Stomach (tissue), 9 donors: Measurements from ENCODE around the gene CCNF. TPM values are rescaled to one million over a fixed set of nuclear protein-coding genes. Genes with fewer than 3 reads are reported as not detected.

Experiments used
- DNase-seq, 2 donors: peaks; one replicate each; pipeline versions ENCODE4 v3.0.0 to v3.0.0-alpha.2; 2013 to 2019
- H3K27ac ChIP-seq, 5 donors: fragments of 200-600 bp in 4 of 5; sonication (generic) in 4 of 5; one replicate each; pipeline ENCODE4 v1.5.1; 2013 to 2019; ENCODE audit warnings: mild to moderate bottlenecking in 1 of 5, moderate library complexity in 1 of 5
- H3K27me3 ChIP-seq, 3 donors: fragments of 200-600 bp; sonication (generic); one replicate each; pipeline ENCODE4 v1.5.1; 2017 to 2019; ENCODE audit warnings: mixed run types in 1 of 3
- H3K36me3 ChIP-seq, 4 donors: fragments of 200-600 bp; sonication (generic); 1 replicate in 3 of 4; 2 replicates in 1 of 4; pipeline ENCODE4 v1.5.1; 2016 to 2019
- H3K4me1 ChIP-seq, 4 donors: fragments of 200-600 bp; sonication (generic); one replicate each; pipeline ENCODE4 v1.5.1; 2016 to 2019
- H3K4me3 ChIP-seq, 4 donors: fragments of 200-600 bp; sonication (generic) in 3 of 4; one replicate each; pipeline ENCODE4 v1.5.1; 2016 to 2019; ENCODE audit warnings: mild to moderate bottlenecking in 1 of 4
- H3K9me3 ChIP-seq, 4 donors: fragments of 200-600 bp; sonication (generic); one replicate each; pipeline ENCODE4 v1.5.1; 2016 to 2019
- CTCF ChIP-seq, 7 experiments: fragments of 450-650 bp in 4 of 7; fragments of 200-600 bp in 3 of 7; sonication (generic) in 3 of 7; IDR thresholded peaks; one replicate each; pipeline ENCODE4 v1.5.1; 2016 to 2019; ENCODE audit warnings: antibody characterized with exemption in 7 of 7, control low read depth in 2 of 7, mild to moderate bottlenecking in 1 of 7
- EP300 ChIP-seq: sonication (generic); formaldehyde crosslinking; IDR thresholded peaks from one replicate; pipeline ENCODE4 v1.6.1; 2017; ENCODE audit warnings: antibody characterized with exemption
- POLR2A ChIP-seq, 4 donors: fragments of 450-650 bp; IDR thresholded peaks; one replicate each; pipeline ENCODE4 v1.6.1; 2016; ENCODE audit warnings: antibody characterized with exemption in 4 of 4, control low read depth in 2 of 4, mild to moderate bottlenecking in 1 of 4, moderate library complexity in 1 of 4
- POLR2AphosphoS5 ChIP-seq, 3 donors: sonication (generic); formaldehyde crosslinking; IDR thresholded peaks; one replicate each; pipeline ENCODE4 v1.6.1; 2016; ENCODE audit warnings: antibody characterized with exemption in 3 of 3
- WGBS, 5 donors: extraction: QIAGEN DNeasy Blood & Tissue Kit in 3 of 5; methylation state at CpG; one replicate each; pipeline versions ENCODE4 v1.1.5 to v1.1.7; 2013 to 2018; 5-methylcytosine and 5-hydroxymethylcytosine counted together
- intact Hi-C: fragments of 100-400 bp; cut with DNase I; formaldehyde crosslinking; loops from one replicate; pipeline ENCODE4 v1.15.1; 2023; ENCODE audit warnings: low total_unique reads
- polyA plus RNA-seq, 3 donors: library from polyadenylated mRNA; stranded (reverse); fragments of 200-250 nt; gene quantifications; one replicate each; pipeline ENCODE4 v1.2.3, GENCODE V29; 2013
- total RNA-seq, 5 donors: library from RNA; depleted of rRNA; stranded (reverse); fragments of >200 nt; gene quantifications; one replicate each; pipeline versions ENCODE4 v1.1.0 to v1.2.3, GENCODE V29; 2014 to 2016
- donor health status: healthy with polysubstance abuse.
- donor health status: Bipolar disorder and iron deficiency.
- donor health status: healthy.

The CCNF gene
- total and polyA plus RNA-seq, 8 donors: 0.46 to 7.8 (median 2.9) TPM

- TF ChIP-seq POLR2A (IDR thresholded peaks at IDR 0.05): no peak
- no peak for TF ChIP-seq CTCF (IDR thresholded peaks at IDR 0.05)
- no peak for TF ChIP-seq POLR2AphosphoS5 (IDR thresholded peaks at IDR 0.05)
- TF ChIP-seq EP300: no peak
- no peak overlapping the region for H3K27ac ChIP-seq
- WGBS, 5 donors: 79 to 93% (median 86%) methylated on average over 5 of the region's 5 CpGs
Measured at GRCh38 chr16:2494616-2495015, 65.4 kb downstream of the CCNF start.

GRCh38 chr16:2495041-2495440 is 65.8 kb downstream of the CCNF start:
- intact Hi-C loops: loop anchor here (5.0 to 10.0 kb wide), 2 partner anchors 153 to 300 kb away; partner anchors contain the start of genes ABCA3 and CASKIN1
- H3K27me3 ChIP-seq: no peaks in the 10 kb centered on the region

More at GRCh38 chr16:2494616-2495015, 65.4 kb downstream of the CCNF start:
- Histone ChIP-seq H3K4me3 (no peak overlapping the region), H3K4me1 (peaks cover 3 to 24% (median 15%) of the 10 kb centered on the region in 4 donors), H3K9me3 (no peaks in the 10 kb centered on the region), H3K36me3 (peaks cover 0 to 61% (median 48%) of the 10 kb centered on the region in 4 donors), H3K27me3 (no peaks in the 10 kb centered on the region)
- intact Hi-C loops: loop anchor here (5.0 to 10.0 kb wide), 2 partner anchors 152 to 300 kb away; partner anchors contain the start of genes ABCA3 and CASKIN1
- DNase-seq: no peak

GRCh38 chr16:2496223-2497115 is 67.2 kb downstream of the CCNF start:
- Histone ChIP-seq H3K27ac (no peak overlapping the region), H3K27me3 (no peaks in the 10 kb centered on the region), H3K36me3 (peaks cover 0 to 57% (median 42%) of the 10 kb centered on the region in 4 donors), H3K9me3 (no peaks in the 10 kb centered on the region), H3K4me1 (peaks cover 10 to 32% (median 22%) of the 10 kb centered on the region in 4 donors), H3K4me3 (no peak overlapping the region)
- no peak for DNase-seq
- WGBS, 5 donors: 92 to 95% (median 94%) methylated on average over 30 to 62 of the region's 62 CpGs
- intact Hi-C loops: loop anchor here (5.0 to 10.0 kb wide), 2 partner anchors 154 to 302 kb away; partner anchors contain the start of genes ABCA3 and CASKIN1
- no peak for TF ChIP-seq EP300
- no peak for TF ChIP-seq POLR2AphosphoS5 (IDR thresholded peaks at IDR 0.05)
- no peak for TF ChIP-seq POLR2A (IDR thresholded peaks at IDR 0.05)
- no peak for TF ChIP-seq CTCF (IDR thresholded peaks at IDR 0.05)

More at GRCh38 chr16:2495041-2495440, 65.8 kb downstream of the CCNF start:
- H3K4me1 ChIP-seq: peaks cover 3 to 24% (median 15%) of the 10 kb centered on the region in 4 donors
- TF ChIP-seq POLR2AphosphoS5 (IDR thresholded peaks at IDR 0.05) (no peak), CTCF (IDR thresholded peaks at IDR 0.05) (no peak), EP300 (no peak), POLR2A (IDR thresholded peaks at IDR 0.05) (no peak)
- WGBS, 5 donors: 92 to 95% (median 95%) methylated on average over 5 of the region's 5 CpGs
- H3K36me3 ChIP-seq: peaks cover 0 to 61% (median 51%) of the 10 kb centered on the region in 4 donors
- no peak for DNase-seq
- H3K27ac ChIP-seq: no peak overlapping the region
- no peak overlapping the region for H3K4me3 ChIP-seq
- no peaks in the 10 kb centered on the region for H3K9me3 ChIP-seq

- WGBS, 5 donors: 36 to 63% (median 60%) methylated on average over 6 to 21 of the region's 21 CpGs
- Histone ChIP-seq H3K4me1 (peaks cover 14 to 39% (median 28%) of the 10 kb centered on the region in 4 donors), H3K4me3 (no peak overlapping the region), H3K27me3 (no peaks in the 10 kb centered on the region), H3K36me3 (peaks cover 0 to 57% (median 41%) of the 10 kb centered on the region in 4 donors), H3K27ac (peak overlapping the region in 1 of 5 donors; percentile 24), H3K9me3 (no peaks in the 10 kb centered on the region)
- no peak for DNase-seq
- no peak for TF ChIP-seq CTCF (IDR thresholded peaks at IDR 0.05)
- no peak for TF ChIP-seq POLR2AphosphoS5 (IDR thresholded peaks at IDR 0.05)
- no peak for TF ChIP-seq POLR2A (IDR thresholded peaks at IDR 0.05)
- TF ChIP-seq EP300: no peak
- intact Hi-C loops: loop anchor here (5.0 to 10.0 kb wide), 2 partner anchors 155 to 302 kb away; partner anchors contain the start of genes ABCA3 and CASKIN1
Measured at GRCh38 chr16:2497116-2497630, 67.9 kb downstream of the CCNF start.
